ENCODE data around the gene CHSY1. TPM values are rescaled to one million over a fixed set of nuclear protein-coding genes. Genes with fewer than 3 reads are reported as not detected.

The CHSY1 gene
- total RNA-seq, 4 donors from 2014 or later, result 23.7 to 32.8 (median 29.9) TPM

- WGBS, 2 donors, result 83 to 84% methylated on average over 14 of the region's 14 CpGs
- DNase-seq (ENCODE audit: low spot score in 2 of 2), result no peak
- intact Hi-C loops (cut with DNase I; ENCODE audit: low total_unique reads), result no loop called here
- H3K4me3 ChIP-seq (ENCODE audit: low read depth, poor library complexity, severe bottlenecking), result no peak overlapping the region
- TF ChIP-seq POLR2A (IDR thresholded peaks at IDR 0.05), result no peak
- TF ChIP-seq, protein P1, sequence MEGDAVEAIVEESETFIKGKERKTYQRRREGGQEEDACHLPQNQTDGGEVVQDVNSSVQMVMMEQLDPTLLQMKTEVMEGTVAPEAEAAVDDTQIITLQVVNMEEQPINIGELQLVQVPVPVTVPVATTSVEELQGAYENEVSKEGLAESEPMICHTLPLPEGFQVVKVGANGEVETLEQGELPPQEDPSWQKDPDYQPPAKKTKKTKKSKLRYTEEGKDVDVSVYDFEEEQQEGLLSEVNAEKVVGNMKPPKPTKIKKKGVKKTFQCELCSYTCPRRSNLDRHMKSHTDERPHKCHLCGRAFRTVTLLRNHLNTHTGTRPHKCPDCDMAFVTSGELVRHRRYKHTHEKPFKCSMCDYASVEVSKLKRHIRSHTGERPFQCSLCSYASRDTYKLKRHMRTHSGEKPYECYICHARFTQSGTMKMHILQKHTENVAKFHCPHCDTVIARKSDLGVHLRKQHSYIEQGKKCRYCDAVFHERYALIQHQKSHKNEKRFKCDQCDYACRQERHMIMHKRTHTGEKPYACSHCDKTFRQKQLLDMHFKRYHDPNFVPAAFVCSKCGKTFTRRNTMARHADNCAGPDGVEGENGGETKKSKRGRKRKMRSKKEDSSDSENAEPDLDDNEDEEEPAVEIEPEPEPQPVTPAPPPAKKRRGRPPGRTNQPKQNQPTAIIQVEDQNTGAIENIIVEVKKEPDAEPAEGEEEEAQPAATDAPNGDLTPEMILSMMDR (IDR thresholded peaks at IDR 0.05), result no peak
Measured at GRCh38 chr15:101173233-101174119, 78.4 kb downstream of the CHSY1 start.

- TF ChIP-seq, protein P1 (IDR thresholded peaks at IDR 0.05), result no peak
- no peak for TF ChIP-seq POLR2A (IDR thresholded peaks at IDR 0.05)
- no peak overlapping the region for H3K4me3 ChIP-seq (ENCODE audit: low read depth, poor library complexity, severe bottlenecking)
- DNase-seq (ENCODE audit: low spot score in 2 of 2), result peak in 1 of 2 donors; percentile 69
- intact Hi-C loops (cut with DNase I; ENCODE audit: low total_unique reads), result no loop called here
- 43 to 53% methylated on average over 17 of the region's 17 CpGs for WGBS, 2 donors
Measured at GRCh38 chr15:101172501-101173071, 79.3 kb downstream of the CHSY1 start.

DNA sequence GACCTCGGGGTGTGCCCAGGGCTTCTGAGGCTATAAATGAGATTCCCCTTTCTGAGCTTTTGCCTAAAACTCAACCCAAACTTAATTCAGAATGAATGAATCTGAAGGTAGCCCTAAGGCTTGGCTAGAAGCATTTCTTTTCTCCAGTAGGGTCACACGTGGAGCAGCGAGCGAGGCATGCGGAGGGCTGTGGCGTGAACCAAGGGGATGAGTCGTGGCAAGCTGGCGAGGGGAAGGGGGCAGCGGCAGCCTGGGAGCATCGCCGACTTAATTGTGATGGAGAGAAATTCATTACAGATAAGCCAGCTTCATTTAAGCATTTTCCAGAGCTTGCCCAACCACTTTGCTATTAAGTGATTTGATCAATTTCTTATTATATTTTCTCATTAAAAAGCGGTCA, 79.9 kb downstream of the CHSY1 start:
- no peak for TF ChIP-seq POLR2A (IDR thresholded peaks at IDR 0.05)
- TF ChIP-seq, protein P1 (IDR thresholded peaks at IDR 0.05), result no peak
- no peak overlapping the region for H3K4me3 ChIP-seq (ENCODE audit: low read depth, poor library complexity, severe bottlenecking)
- 55% methylated on average over 12 of the region's 12 CpGs for WGBS, 2 donors
- DNase-seq (ENCODE audit: low spot score in 2 of 2), result peak in 1 of 2 donors; percentile 78
- intact Hi-C loops (cut with DNase I; ENCODE audit: low total_unique reads), result no loop called here

- WGBS, 2 donors, result 57 to 61% methylated on average over 20 of the region's 20 CpGs
- intact Hi-C loops (cut with DNase I; ENCODE audit: low total_unique reads), result no loop called here
- H3K4me3 ChIP-seq (ENCODE audit: low read depth, poor library complexity, severe bottlenecking), result no peak overlapping the region
- DNase-seq (ENCODE audit: low spot score in 2 of 2), result peak in 1 of 2 donors; percentile 88
- TF ChIP-seq, protein P1 (IDR thresholded peaks at IDR 0.05), result no peak
- no peak for TF ChIP-seq POLR2A (IDR thresholded peaks at IDR 0.05)
Measured at GRCh38 chr15:101170568-101171350, 81.1 kb downstream of the CHSY1 start.

- 63 to 71% methylated on average over 17 to 19 of the region's 19 CpGs for WGBS, 2 donors
- TF ChIP-seq, protein P1 (IDR thresholded peaks at IDR 0.05), result no peak
- TF ChIP-seq POLR2A (IDR thresholded peaks at IDR 0.05), result no peak
- H3K4me3 ChIP-seq (ENCODE audit: low read depth, poor library complexity, severe bottlenecking), result no peak overlapping the region
- no peak for DNase-seq (ENCODE audit: low spot score in 2 of 2)
- intact Hi-C loops (cut with DNase I; ENCODE audit: low total_unique reads), result no loop called here
Measured at GRCh38 chr15:101169495-101170071, 82.3 kb downstream of the CHSY1 start.
